Stimulated activated memory B cell treated with anti-CD40 and anti-IgM and Interleukin-4, amounts not matched to agents 10 μg/mL and 1 μg/mL and 100 μg/mL, for 72 hours (primary cell): ENCODE data around the gene STUB1.
A peak's percentile ranks its signal among the peaks of the same experiment; 100 is the strongest.
"Not testable (repeated sequence)": the region's sequence is repeated elsewhere in the genome, so short reads cannot be mapped to it uniquely, and the experiment has no call there.

Experiments
- ATAC-seq: fragments of 150-1000 bp; cut with Tn5 transposase; 2 replicates; pipeline ENCODE4 v1.10.0; 2021
- H3K27ac Mint-ChIP-seq: one replicate; pipeline ENCODE4 v1.8.0; 2022; ENCODE audit warnings: mild to moderate bottlenecking, mixed read lengths
- H3K27me3 Mint-ChIP-seq: one replicate; pipeline ENCODE4 v1.8.0; 2022; ENCODE audit warnings: mixed read lengths
- H3K36me3 Mint-ChIP-seq: one replicate; pipeline ENCODE4 v1.8.0; 2022; ENCODE audit warnings: mixed read lengths
- H3K4me1 Mint-ChIP-seq: one replicate; pipeline ENCODE4 v1.8.0; 2022; ENCODE audit warnings: mixed read lengths
- H3K4me3 Mint-ChIP-seq: one replicate; pipeline ENCODE4 v1.8.0; 2022; ENCODE audit warnings: mild to moderate bottlenecking, moderate library complexity, mixed read lengths
- H3K9me3 Mint-ChIP-seq: one replicate; pipeline ENCODE4 v1.8.0; 2022; ENCODE audit warnings: mixed read lengths

The STUB1 gene

GRCh38 chr16:704552-705380 is 24.6 kb downstream of the STUB1 start:
- no peak for ATAC-seq
- Mint-ChIP-seq H3K36me3 (no peaks in the 10 kb centered on the region), H3K27ac (no peak overlapping the region), H3K4me3 (no peak overlapping the region), H3K9me3 (no peaks in the 10 kb centered on the region), H3K27me3 (peaks cover 79% of the 10 kb centered on the region), H3K4me1 (peaks cover 12% of the 10 kb centered on the region)

- peaks cover 12% of the 10 kb centered on the region for H3K4me1 Mint-ChIP-seq
- no peaks in the 10 kb centered on the region for H3K9me3 Mint-ChIP-seq
- no peak for ATAC-seq
- H3K36me3 Mint-ChIP-seq = no peaks in the 10 kb centered on the region
- H3K27ac Mint-ChIP-seq = no peak within 1 kb of the TSS
- H3K27me3 Mint-ChIP-seq = peaks cover 87% of the 10 kb centered on the region
- peak within 1 kb of the TSS; percentile 9 for H3K4me3 Mint-ChIP-seq
Observed at GRCh38 chr16:705431-706188, 25.4 kb downstream of the STUB1 start, which contains the start of gene FBXL16. FBXL16 (minus strand) TSS chr16:705801; CDS start chr16:697405, 8,396 bp downstream.

GRCh38 chr16:706189-707061 is 26.2 kb downstream of the STUB1 start:
- Mint-ChIP-seq H3K36me3 (no peaks in the 10 kb centered on the region), H3K4me3 (peak overlapping the region; percentile 9), H3K4me1 (peaks cover 12% of the 10 kb centered on the region), H3K9me3 (no peaks in the 10 kb centered on the region), H3K27me3 (peaks cover 90% of the 10 kb centered on the region), H3K27ac (no peak overlapping the region)
- ATAC-seq = no peak

DNA sequence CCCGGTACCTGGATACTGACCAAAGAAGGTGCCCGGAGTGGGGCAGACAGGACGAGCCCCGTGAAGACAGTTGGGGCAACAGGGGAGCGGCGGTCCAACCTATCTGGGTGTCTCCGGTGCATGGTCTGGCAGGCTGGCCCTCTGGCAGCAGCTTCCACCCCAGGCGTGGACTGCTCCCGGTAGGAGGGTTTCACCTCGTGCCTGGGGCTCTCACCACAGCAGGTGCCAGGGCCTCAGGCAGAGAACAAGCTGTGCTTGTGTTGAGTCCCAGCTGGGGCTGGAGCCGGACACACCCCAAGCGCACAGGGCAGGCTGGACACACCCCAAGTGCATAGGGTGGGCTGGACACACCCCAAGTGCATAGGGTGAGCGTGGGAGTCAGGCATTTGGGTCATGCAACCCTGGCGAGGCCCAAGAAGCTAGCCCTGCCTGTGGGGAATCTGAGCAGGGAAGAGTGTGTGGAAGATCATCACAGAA is 26.9 kb downstream of the STUB1 start:
- no peaks in the 10 kb centered on the region for H3K9me3 Mint-ChIP-seq
- no peak for ATAC-seq

DNA sequence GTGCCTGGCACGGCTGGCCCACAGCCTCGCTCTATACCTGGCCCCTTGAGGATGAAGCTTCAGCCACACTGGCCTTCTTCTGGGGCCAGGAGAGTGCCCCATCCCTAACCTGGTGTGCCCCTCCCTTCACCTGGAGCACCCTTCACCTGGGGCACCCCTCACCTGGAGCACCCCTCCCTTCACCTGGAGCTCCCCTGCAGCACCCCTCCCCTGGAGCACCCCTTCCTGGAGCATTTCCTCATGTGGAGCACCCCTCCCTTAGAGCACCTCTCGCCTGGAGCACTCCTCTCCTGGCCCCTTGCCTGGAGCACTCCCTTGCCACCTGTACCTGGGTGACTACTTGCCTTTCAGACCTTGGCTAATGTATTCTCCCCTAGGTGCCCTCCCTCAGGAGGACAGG is 27.8 kb downstream of the STUB1 start:
- Mint-ChIP-seq H3K4me1 (peaks cover 6% of the 10 kb centered on the region), H3K4me3 (no peak overlapping the region), H3K9me3 (no peaks in the 10 kb centered on the region), H3K27me3 (peaks cover 76% of the 10 kb centered on the region), H3K36me3 (no peaks in the 10 kb centered on the region), H3K27ac (no peak overlapping the region)
- no peak for ATAC-seq

More for the DNA sequence above, 26.9 kb downstream of the STUB1 start:
- H3K36me3 Mint-ChIP-seq = no peaks in the 10 kb centered on the region
- H3K4me3 Mint-ChIP-seq = no peak overlapping the region
- peaks cover 85% of the 10 kb centered on the region for H3K27me3 Mint-ChIP-seq
- H3K4me1 Mint-ChIP-seq = peaks cover 10% of the 10 kb centered on the region
- H3K27ac Mint-ChIP-seq = no peak overlapping the region

- Mint-ChIP-seq H3K4me3 (no peak overlapping the region), H3K27ac (no peak overlapping the region), H3K36me3 (no peaks in the 10 kb centered on the region), H3K9me3 (no peaks in the 10 kb centered on the region), H3K27me3 (peaks cover 70% of the 10 kb centered on the region), H3K4me1 (peaks cover 7% of the 10 kb centered on the region)
- no peak for ATAC-seq
Observed at GRCh38 chr16:708959-709358, 28.7 kb downstream of the STUB1 start.

GRCh38 chr16:709566-710499 is 29.6 kb downstream of the STUB1 start:
- H3K4me3 Mint-ChIP-seq = no peak overlapping the region
- H3K27ac Mint-ChIP-seq = no peak overlapping the region
- peaks cover 14% of the 10 kb centered on the region for H3K4me1 Mint-ChIP-seq
- H3K27me3 Mint-ChIP-seq = peaks cover 68% of the 10 kb centered on the region
- H3K9me3 Mint-ChIP-seq = no peaks in the 10 kb centered on the region
- ATAC-seq = no peak
- H3K36me3 Mint-ChIP-seq = no peaks in the 10 kb centered on the region

DNA sequence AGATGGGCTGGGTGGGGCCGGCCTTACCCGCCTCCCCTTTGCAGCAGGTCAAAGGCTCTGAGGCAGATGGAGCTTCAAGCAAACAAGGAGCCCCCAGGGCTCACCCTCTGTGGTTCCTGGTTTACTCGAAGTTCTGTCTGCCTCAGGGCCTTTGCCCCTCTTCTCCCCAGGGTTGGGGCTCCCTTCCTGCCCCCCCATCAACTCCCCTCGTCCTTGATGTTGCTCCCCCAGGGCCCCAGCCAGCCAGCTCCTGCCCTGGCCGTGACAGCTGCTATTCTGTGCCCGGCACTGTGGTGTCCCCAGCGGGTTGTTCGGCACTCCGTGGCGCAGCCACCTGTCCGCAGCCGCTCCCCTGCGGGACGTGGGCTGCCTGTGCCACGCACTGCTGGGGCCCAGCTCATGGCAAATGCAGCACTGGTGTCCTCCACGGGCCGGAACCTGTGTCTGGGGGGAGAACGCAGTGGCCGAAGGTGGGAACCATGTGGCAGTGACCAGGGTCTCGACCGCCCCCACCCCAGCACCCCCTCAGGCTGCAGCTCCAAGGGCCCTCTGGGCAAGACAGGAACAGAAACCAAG is 30.4 kb downstream of the STUB1 start:
- peaks cover 14% of the 10 kb centered on the region for H3K4me1 Mint-ChIP-seq
- no peak overlapping the region for H3K4me3 Mint-ChIP-seq
- ATAC-seq = no peak
- no peaks in the 10 kb centered on the region for H3K9me3 Mint-ChIP-seq
- no peaks in the 10 kb centered on the region for H3K36me3 Mint-ChIP-seq
- no peak overlapping the region for H3K27ac Mint-ChIP-seq
- peaks cover 68% of the 10 kb centered on the region for H3K27me3 Mint-ChIP-seq

GRCh38 chr16:711084-711483 is 30.9 kb downstream of the STUB1 start:
- Mint-ChIP-seq H3K27ac (no peak overlapping the region), H3K36me3 (no peaks in the 10 kb centered on the region), H3K27me3 (peaks cover 68% of the 10 kb centered on the region), H3K4me3 (no peak overlapping the region), H3K4me1 (peaks cover 16% of the 10 kb centered on the region), H3K9me3 (no peaks in the 10 kb centered on the region)
- ATAC-seq = no peak

DNA sequence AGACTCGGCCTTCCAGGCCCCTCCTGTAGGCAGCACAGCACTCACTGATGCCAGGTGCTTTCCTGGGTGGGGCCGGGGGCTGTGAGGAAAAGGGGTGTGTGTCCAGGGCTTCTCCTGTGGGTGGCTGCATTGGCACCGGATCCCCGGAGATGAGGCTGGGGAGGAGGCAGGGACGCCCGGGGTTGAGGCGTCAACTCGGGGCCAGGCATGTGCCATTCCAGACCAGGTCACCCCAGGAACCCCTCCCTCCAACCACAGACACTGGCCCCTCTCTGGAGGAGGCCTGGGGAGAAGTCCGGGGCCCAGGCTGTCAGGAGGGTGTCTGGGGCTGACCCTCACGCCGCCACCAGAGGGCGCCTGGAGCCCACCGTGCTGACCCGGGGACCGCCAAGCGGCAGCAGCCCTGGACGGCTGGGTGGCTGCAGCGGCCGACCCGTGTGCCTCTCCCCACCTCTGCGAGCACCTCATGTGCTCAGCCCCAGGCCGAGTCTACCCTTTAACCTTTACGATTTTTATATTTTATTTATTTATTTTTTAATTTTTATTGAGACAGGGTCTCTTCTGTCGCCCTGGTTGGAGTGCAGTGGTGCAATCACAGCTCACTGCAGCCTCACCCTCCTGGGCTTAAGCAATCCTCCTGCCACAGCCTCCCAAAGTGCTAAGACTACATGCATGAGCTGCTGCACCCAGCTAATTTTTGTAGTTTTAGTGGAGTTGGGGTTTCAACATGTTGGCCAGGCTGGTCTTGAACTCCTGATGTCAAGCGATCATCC is 31.5 kb downstream of the STUB1 start:
- ATAC-seq = peak; percentile 72
- Mint-ChIP-seq H3K4me1 (peaks cover 16% of the 10 kb centered on the region), H3K27ac (no peak overlapping the region), H3K36me3 (no peaks in the 10 kb centered on the region), H3K27me3 (peaks cover 68% of the 10 kb centered on the region), H3K4me3 (no peak overlapping the region), H3K9me3 (no peaks in the 10 kb centered on the region)

GRCh38 chr16:712740-713250 is 32.6 kb downstream of the STUB1 start:
- Mint-ChIP-seq H3K27me3 (peaks cover 58% of the 10 kb centered on the region), H3K4me1 (peaks cover 16% of the 10 kb centered on the region)
- H3K36me3 Mint-ChIP-seq, H3K4me3 Mint-ChIP-seq, H3K27ac Mint-ChIP-seq, ATAC-seq, H3K9me3 Mint-ChIP-seq: not testable (repeated sequence)

- H3K9me3 Mint-ChIP-seq = no peaks in the 10 kb centered on the region
Observed at GRCh38 chr16:714079-714478, 33.9 kb downstream of the STUB1 start.

More at GRCh38 chr16:714079-714478, 33.9 kb downstream of the STUB1 start:
- Mint-ChIP-seq H3K27me3 (peaks cover 46% of the 10 kb centered on the region), H3K4me1 (peaks cover 19% of the 10 kb centered on the region), H3K36me3 (no peaks in the 10 kb centered on the region), H3K4me3 (no peak overlapping the region), H3K27ac (no peak overlapping the region)
- ATAC-seq = no peak
